HG03565 (cell line): ENCODE measurements around the gene LILRB1.
"Not testable (repeated sequence)": the region's sequence is repeated elsewhere in the genome, so short reads cannot be mapped to it uniquely, and the experiment has no call there.

Experiments used
- ATAC-seq: cut with Tn5 transposase; IDR thresholded peaks from one replicate; pipeline ENCODE4 v1.9.1; 2021; ENCODE audit warnings: mild to moderate bottlenecking, moderate library complexity; ENCODE audit not compliant: unreplicated experiment

LILRB1 gene

DNA sequence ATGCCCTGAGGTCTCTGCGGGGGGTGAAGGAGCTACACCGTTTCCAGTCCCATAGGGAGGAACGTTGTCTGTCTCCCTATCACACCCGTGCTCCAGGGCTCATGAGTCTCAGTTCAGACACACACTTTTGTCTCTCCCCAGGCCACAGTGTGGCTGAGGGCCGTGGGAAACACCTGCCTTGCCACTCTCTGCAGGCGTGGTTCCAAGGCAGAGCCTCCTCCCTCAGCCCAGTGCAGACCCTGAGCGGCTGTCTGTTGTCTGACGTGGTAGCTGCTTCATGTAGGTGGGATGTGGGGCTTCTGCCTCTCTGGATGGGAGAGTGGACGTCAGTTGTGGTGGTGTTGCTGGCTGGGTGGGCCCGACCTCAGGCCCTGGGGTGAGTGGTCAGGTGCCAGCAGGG, 6.0 kb upstream of the LILRB1 start:
- not testable (repeated sequence) for ATAC-seq

DNA sequence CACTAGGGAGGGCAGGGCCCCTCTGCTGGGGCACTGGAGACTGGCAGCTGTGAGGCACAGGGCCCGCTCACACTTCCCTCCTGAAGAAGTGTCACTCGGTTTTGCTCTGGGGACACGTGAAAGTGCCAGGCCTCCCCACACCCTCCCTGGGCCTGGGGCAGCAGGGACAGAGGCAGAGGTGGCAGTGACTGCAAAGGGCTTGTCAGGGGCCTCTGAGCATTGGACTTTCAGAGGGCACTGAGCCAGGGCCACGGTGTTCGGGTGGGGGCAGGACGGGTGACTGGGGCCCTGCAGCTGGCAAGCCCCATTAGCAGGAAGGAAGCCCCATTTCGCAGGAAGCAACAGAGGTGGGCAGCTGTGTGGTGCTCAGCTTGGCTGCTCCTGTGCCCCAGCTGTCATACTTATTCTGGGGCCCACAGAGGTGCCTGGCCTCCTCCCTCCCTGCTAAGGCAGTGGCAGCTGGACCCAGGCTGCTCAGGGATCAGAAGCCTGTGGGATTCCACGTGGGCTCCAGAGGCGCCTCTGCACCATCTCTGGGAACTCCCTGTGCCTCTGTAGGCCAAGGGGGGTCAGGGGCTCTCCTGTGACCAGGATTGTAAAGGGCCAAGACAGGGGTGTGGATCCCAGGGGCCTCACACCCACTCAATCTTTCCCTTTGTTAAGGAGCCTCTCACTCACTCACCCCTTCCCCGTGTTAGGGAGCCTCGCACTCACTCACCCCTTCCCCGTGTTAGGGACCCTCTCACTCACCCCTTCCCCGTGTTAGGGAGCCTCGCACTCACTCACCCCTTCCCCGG, 5.2 kb upstream of the LILRB1 start:
- ATAC-seq, result not testable (repeated sequence)

DNA sequence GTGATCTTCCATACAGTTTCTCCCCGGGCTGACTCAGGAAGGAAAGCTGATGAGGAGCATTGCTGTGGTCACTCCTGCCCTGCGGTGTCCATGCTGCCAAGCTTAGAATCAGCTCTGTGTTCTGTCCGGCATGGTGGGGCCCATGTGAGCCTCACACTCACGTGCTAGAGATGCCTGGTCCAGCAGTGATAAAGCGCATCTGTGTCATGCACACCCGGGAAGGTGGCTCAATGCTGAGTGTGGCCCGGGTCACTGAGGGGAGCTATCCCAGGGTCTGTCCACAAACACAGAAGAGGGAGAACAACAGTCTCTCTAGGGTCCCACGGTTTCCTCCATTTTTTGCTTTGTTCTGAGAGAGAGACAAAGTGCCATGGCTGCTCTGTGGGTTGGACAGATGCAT, 3.5 kb upstream of the LILRB1 start:
- ATAC-seq, result no peak

DNA sequence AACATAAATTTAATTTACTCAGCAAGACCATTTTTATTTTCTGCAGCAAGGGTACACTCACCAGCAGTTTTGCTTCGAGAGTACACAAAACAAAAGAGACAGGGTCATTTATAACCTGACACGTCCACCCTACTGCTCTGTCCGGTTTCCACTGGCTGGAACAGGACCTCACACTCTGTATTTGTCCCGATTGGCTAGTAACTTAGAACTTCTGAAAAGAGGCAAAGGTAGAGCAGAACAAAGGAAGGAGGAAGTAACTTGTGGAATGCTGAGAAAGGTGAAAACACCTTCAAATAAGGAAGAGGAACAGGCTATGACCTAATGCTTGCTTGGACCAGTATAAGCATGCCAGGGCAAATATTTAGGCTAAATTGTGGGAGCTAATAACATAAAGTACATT, 2.4 kb upstream of the LILRB1 start:
- ATAC-seq, result not testable (repeated sequence)

DNA sequence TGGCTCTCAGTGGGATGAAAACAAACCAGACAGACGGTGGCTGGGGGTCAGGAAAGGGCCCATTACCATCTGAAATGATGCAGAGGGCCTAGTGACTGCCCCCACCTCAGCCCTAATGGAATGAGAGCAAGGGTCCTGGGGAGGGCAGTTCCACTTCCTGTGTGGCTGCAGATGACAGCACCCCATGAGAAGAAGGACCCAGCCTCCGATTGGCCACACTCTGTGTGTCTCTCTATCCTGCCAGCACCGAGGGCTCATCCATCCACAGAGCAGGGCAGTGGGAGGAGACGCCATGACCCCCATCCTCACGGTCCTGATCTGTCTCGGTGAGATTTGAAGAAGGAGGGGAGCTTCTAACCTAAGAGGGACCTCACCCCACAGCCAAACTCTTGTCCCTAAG, 498 bp downstream of the LILRB1 start:
- no peak for ATAC-seq

DNA sequence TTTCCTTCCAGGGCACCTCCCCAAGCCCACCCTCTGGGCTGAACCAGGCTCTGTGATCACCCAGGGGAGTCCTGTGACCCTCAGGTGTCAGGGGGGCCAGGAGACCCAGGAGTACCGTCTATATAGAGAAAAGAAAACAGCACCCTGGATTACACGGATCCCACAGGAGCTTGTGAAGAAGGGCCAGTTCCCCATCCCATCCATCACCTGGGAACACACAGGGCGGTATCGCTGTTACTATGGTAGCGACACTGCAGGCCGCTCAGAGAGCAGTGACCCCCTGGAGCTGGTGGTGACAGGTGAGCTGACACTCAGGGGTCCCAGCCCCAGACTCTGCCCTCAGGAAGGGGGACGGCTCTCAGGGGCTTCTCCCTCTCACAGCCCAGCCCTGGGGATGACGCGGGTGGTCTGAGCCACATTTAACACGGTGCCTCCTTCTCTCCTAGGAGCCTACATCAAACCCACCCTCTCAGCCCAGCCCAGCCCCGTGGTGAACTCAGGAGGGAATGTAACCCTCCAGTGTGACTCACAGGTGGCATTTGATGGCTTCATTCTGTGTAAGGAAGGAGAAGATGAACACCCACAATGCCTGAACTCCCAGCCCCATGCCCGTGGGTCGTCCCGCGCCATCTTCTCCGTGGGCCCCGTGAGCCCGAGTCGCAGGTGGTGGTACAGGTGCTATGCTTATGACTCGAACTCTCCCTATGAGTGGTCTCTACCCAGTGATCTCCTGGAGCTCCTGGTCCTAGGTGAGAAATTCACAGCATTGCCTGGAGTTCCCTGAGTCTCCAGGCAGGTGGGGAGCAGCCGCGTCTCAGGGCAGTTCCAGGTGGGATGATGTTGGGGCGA, 1.4 kb downstream of the LILRB1 start:
- not testable (repeated sequence) for ATAC-seq

DNA sequence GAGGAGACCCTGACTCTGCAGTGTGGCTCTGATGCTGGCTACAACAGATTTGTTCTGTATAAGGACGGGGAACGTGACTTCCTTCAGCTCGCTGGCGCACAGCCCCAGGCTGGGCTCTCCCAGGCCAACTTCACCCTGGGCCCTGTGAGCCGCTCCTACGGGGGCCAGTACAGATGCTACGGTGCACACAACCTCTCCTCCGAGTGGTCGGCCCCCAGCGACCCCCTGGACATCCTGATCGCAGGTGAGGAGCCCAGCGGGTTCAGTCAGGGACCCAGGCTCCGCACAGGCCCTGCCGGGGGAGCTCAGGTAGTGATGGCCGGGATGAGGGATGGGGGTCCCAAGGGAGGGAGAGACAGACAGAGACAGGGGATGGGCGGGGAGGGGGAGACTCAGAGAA, 2.2 kb downstream of the LILRB1 start:
- ATAC-seq, result not testable (repeated sequence)

DNA sequence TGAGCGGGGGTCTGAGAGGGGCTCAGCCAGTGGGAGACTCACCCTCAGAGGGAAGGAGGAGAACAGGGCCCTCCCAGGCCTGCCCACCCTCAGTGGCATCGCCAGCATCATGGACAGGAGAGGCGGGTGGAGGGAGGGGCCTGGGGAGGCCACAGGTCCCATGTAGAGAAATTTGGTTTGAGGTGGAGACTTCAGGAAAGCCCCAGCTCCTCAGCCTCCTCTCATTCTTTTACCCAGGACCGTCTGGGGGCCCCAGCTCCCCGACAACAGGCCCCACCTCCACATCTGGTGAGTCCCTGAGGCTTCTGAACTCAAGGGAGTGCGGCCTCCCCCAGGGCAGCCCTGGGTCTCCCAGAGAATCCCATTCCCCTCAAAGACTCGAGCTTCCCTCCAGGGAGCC, 3.1 kb downstream of the LILRB1 start:
- ATAC-seq, result no peak

DNA sequence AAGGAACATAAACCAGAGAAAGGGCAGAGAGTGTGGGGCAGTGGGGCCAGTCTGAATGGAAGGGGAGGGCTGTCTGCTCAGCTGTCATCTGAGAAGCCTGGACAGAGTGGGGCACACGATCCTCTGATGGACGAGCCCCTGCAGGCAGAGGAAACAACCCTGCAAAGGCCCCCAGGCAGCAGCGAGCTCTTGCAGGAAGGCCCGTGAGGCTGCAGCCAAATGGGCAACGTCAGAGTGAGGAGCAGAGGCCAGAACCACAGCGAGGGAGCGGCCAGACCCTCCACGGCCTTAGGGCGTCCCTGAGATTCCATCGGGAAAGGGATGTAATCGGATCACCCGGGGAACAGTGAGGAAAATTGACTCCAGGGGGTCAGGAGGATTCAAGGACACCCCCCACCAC, 5.8 kb downstream of the LILRB1 start:
- not testable (repeated sequence) for ATAC-seq

DNA sequence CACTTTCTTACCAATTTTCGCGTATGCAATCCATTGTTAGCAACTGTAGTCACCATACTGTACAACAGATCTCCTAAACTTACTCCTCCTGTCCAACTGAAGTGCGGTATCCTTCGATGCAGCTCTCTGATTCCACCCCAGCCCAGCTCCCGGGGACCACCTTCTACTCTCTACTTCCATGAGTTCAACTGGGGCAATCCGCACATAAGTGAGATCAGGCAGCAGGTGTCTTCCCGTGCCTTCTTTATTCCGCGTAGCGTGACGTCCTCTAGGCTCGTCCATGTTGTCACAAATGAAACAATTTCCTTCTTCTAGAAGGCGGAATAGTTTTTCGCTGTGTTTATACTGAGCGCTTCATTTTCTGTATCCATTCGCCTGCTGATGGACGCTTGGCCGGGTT, 8.4 kb downstream of the LILRB1 start:
- no peak for ATAC-seq

DNA sequence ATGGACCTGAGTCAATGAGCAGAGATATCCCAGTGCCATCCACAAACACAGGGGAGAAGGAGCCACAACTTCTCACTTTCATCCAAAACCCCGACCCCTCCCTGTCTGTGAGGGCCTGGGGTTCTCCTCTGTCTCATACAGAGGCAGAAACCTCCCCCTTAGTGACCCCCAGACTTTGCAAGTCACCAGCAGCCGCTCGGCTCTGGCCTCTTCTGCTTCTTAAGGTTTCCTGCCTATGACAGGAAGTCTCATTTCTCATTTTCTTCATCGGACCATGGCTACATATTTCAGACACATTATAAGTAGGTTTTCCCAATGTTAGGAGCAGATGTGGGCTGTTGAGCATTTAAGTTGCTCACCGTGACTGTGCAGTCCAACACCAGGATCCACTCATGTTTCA, 12.7 kb downstream of the LILRB1 start:
- not testable (repeated sequence) for ATAC-seq

DNA sequence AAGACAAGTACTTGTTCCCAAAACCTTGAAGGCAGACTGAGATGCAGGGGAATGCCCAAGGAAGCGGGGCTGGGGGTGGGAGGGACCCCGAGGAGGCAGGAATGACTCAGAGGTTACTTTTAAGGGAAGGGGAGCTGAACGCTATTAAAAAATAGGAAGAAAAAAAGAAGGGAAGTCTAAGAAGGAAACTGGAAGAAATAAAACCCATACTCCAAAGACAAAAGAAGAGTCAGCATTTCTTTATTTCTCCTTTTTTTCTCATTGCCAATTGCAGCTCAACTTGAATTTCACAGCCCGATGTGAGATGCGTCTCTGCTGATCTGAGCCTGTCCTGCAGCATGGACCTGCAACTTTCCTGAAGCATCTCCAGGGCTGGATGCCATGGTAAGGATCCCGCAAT, 13.3 kb downstream of the LILRB1 start:
- not testable (repeated sequence) for ATAC-seq

DNA sequence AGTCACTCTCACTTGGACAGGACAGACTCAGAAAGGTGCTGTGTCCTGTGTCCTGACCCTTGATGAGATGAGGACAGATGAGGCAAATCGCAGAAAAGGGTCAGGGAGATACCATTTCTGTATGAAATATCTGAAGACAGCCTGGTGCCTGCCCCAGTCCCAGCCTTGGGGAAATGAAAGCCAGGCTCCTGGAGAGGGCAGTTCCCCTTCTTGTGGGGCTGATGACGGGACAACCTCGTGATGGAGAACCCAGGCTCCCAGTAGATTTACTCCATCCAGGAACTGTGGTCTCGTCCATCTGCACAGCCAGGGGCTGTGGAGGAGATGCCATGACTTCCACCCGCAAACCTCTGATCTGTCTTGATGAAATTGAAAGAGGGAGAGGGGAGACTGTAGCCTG, 13.8 kb downstream of the LILRB1 start:
- no peak for ATAC-seq

DNA sequence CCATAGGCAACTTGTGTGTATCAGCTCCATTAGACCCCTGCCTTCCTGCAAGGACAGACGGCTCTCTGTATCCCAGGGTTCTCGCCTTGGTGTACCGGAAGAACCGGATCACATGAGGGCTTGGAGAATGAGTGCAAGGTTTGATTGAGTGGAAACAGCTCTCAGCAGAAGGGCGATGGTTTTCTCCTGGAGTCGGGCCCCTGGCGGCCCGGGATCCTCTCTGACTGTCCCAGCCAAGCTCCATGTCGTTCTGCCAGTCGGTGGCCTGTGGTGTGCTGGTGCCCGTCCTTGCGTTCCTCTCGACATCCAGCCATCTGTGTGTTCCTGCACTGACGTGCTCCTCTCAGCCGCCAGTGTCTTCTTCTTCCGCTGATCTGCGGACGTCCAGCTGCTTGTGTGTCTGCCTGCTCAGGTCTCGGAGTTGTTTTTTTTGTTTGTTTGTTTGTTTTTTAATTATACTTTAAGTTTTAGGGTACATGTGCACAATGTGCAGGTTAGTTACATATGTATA, 16.1 kb downstream of the LILRB1 start:
- ATAC-seq, result no peak

DNA sequence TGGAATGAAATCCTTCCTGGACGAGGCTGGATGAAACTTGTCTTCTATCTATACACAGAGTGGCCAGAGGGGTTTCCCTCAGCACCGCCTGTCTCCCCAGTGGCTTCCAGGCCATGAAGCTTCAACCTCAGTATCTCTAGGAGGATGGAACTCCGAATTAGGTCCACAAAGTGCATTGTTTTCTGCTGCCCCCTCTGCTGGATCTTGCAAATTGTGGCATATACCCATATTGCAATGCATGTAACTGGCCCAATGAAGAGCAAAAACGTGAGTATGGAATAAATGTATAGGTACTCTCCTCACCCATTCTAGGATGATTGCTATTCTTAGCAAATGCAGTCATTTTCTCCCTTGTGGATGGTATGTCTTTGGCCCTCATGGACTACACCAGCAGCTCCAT, 17.8 kb downstream of the LILRB1 start:
- no peak for ATAC-seq

DNA sequence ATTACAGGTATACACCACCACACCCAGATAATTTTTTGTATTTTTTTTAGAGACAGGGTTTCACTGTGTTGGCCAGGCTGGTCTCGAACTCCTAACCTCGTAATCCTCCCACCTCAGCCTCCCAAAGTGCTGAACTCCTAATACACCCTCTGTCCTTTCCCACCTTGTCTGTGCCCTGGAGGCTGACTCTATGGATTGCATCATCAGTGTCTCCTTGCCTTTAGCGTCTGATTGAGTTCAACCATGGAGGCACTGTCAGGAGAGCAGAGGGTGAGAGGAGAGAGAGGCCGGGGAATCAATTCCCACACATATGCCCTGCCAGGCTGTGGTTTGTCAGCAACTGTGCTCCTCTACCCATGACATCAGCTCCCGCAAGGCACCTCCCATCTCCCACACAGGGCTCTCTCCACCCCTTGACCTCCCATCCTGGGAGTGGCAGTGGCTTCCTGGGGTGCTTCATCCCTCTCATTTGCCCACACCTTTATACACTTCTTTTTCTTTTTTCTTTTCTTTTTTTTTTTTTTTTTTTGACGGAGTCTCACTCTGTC, 19.9 kb downstream of the LILRB1 start:
- ATAC-seq, result no peak

DNA sequence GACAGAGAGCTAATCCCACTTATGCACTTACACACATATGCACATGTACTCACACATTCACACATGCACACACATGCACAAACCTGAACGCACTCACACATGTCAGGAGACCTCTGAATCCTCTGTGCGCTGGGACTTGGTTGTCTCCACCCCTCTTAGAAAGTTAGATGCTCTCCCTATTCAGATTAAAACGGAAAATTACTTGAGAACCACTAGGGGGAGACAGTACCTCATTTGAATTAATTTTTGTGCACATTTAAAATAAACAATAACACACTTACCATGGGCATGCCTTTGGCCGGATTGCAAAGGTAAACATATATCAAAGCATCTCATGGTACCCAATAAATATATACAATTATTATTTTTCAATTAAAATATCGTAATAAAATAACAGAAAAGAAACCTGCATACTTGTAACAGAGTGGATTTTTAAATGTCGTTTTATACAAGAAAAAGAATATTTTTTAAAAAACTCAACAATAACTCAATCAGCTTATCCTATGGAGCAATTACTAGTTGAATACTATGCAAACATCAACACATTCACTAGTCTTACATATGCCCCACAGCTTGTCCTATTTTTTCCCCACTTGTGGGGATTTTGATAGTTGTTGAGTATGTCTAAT, 23.0 kb downstream of the LILRB1 start:
- no peak for ATAC-seq

DNA sequence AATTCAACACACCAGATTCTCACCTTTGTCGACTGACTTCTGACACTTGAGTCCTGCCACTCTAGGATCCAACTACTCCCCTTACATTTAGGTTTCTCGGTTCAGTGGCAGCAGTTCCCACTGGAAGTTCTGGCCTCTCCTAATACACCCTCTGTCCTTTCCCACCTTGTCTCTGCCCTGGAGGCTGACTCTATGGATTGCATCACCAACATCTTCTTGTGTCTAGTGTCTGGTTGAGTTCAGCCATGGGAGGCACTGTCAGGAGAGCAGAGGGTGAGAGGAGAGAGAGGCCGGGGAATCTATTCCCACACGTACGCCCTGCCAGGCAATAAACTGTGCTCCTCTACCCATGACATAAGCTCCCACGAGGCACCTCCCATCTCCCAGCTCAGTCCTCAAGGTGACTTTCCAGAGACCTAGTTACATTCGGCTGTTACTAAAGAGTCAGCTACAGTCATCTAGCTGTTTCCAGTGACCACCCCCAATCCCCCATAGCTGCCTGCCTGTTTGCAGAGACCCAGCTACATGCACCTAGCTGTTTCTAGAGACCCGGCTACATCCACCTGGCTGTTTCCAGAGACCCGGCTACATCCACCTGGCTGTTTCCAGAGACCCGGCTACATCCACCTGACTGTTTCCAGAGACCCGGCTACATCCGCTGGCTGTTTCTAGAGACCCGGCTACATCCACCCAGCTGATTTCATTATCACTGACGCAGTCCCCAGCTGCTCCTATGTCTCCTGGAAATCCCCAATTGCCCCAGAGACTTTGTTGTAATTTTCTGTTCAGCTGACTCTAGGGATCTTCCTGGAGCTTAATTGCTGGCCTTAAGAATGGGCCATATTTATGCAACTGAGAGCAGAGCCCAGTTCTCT, 24.4 kb downstream of the LILRB1 start:
- no peak for ATAC-seq

DNA sequence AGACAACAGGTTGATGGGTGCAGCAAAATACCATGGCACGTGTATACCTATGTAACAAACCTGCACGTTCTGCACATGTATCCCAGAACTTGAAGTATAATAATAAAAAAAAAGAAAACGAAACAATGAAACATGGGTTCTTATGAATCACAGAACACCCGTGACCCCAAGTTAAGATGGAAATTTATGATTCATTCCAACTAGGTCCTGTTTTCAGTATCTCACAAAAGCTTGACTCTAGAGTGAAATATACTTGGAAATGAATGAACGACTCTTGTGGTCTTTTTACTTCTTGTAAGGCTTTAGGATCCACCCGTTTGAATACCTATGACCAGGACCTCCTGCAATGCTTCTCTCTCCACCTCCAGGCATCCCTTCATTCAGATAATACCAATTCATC, 29.0 kb downstream of the LILRB1 start:
- ATAC-seq, result no peak

DNA sequence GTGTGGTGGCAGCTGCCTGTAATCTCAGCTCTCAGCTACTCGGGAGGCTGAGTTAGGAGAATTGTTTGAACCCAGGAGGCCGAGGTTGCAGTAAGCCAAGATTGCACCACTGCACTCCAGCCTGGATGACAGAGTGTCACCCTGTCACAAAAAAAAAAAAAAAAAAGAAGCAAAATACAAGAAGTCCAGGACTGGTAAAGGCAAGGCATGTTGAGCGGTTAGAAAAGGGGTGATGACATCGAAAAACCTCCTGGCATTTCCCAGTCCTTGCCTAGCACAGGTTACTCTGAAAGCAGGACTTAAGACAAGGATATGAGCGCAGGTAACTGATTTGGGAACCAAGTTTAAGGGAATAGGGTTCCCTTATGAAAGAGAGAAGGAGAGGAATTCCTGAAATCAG, 30.0 kb downstream of the LILRB1 start:
- no peak for ATAC-seq
